Right ventricle myocardium inferior (tissue), 1 donor: ENCODE data around the gene PTPRD. TPM values are rescaled to one million over a fixed set of nuclear protein-coding genes. Genes with fewer than 3 reads are reported as not detected.

ENCODE experiments used
- ATAC-seq: fragments of 200-7000 bp; cut with Tn5 transposase; one replicate; pipeline ENCODE4 v1.9.1; 2020; ENCODE audit warnings: mild to moderate bottlenecking, moderate library complexity
- DNase-seq: peaks from one replicate; pipeline ENCODE4 v3.0.0; 2021; ENCODE audit errors: missing footprints
- intact Hi-C: fragments of 100-400 bp; cut with DNase I; formaldehyde crosslinking; loops from one replicate; pipeline ENCODE4 v1.11.0; 2022
- total RNA-seq: library from RNA; stranded (reverse); fragmentation: NEBNext Ultra II Directional; extraction: Animal tissue kit (Norgen Biotek cat#: 25700); gene quantifications from one replicate; pipeline ENCODE4 v1.2.1, GENCODE V29; 2021
- donor health status: DM: no; HTN: yes; CAD: no; lungs with severe emphysema.

PTPRD gene
- total RNA-seq, 1 donor from 2014 or later = 13.3 TPM

DNA sequence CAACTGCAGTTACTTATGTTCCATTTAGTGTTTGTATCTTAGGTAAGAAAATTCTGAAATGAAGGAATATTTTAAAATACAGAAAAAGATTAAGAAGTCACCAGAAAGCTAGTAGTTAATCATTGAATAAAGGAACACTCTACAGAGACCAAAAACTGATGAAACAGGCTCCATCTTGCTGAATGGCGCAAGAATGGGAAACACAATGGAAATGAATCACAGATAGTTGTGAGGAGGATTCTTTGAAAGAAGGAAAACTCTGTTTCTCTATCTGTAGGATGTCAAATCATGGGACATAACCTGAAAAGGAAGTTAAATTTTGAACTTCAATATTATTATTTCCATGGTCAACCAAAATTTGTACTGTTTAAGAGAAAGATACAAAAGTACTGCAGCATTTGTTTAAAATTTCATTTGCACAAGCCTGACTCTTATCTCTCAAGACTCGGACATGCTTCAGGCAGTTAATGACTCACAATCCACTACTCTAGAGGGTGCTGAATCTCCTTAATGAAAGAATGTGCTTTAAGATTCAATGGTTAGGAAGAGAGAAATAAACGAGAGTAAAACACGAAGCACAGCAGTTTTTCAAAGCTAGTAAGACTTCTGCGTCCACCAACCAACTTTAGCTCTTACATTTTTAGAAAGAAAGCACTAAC is 1748.8 kb downstream of the PTPRD start:
- ATAC-seq = no peak

DNA sequence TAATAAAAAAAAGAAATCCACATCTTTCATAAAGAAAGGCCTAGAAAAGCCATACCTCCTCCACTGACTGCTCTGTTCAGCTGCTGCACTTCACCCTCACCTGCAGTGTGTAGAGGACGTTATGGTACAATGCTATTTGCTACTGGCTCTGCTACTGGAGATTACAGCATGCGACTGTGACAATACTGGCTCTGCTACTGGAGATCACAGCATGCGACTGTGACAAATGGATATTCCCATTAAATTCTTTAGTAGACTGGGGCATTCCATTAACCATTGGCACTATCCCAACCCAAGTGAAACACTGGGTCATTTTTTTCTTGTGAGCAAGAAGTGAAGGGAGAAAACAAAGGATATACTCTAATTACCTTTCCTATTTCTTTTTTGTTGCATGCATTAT is 1749.7 kb downstream of the PTPRD start:
- DNase-seq (no peak), ATAC-seq (no peak)
- intact Hi-C loops = no loop called here

More for the DNA sequence above, 1748.8 kb downstream of the PTPRD start:
- intact Hi-C loops = no loop called here
- no peak for DNase-seq

- ATAC-seq (no peak), DNase-seq (no peak)
- intact Hi-C loops = no loop called here
Observed at GRCh38 chr9:8860925-8861324, 1751.9 kb downstream of the PTPRD start.

DNA sequence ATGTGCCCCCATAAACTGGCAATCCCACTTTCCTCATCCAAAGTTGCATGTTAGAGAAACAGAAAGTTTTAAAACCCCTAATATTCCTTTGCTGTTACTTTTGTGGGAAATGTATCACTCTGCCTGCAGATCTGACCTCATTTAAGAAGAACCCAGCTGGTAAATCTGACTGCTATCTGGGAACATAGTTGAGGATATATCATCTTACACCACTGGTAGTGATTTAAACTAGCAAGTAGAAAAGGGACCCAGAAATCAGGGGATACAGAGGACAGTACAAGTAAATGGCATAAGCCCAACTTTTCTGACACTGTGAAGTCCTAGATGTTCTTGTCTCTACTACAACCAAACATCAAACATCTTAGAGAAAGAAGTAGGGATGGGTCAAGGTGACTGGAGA is 1752.7 kb downstream of the PTPRD start:
- DNase-seq = no peak
- intact Hi-C loops = no loop called here

DNA sequence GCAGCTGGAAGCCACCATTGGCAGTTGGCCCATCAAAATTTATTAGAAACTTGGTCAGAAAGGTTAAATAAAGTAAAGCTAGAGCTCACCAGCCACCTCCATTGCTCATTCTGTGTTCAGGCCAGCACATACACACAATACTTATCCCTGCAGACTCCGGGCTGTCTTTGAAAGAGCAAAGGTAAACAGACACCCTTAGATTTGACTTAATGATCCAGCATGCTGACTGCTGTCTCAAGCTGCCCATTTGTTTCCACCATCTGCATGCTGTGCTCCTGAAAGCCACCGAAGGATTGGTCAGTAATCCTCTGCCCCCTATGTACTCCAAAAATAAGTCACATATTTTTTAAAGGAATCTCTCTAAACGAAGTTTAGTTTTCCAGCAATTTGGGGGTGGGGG is 1753.4 kb downstream of the PTPRD start:
- ATAC-seq (no peak), DNase-seq (no peak)
- intact Hi-C loops = loop anchor here (5.0 kb wide), 1 partner anchor 143 kb away; no protein-coding TSS in a partner anchor

More for the DNA sequence above, 1752.7 kb downstream of the PTPRD start:
- no peak for ATAC-seq

- no peak for DNase-seq
- ATAC-seq = peak; percentile 9
- intact Hi-C loops = loop anchor here (5.0 kb wide), 1 partner anchor 144 kb away; no protein-coding TSS in a partner anchor
Observed at GRCh38 chr9:8858596-8859161, 1754.1 kb downstream of the PTPRD start.

- peak; percentile 92 for ATAC-seq
Observed at GRCh38 chr9:8857926-8858595, 1754.7 kb downstream of the PTPRD start.

GRCh38 chr9:8857068-8857925 is 1755.5 kb downstream of the PTPRD start:
- DNase-seq (peak; percentile 63), ATAC-seq (peak; percentile 42)
- intact Hi-C loops = loop anchor here (5.0 kb wide), 1 partner anchor 145 kb away; no protein-coding TSS in a partner anchor

More at GRCh38 chr9:8857926-8858595, 1754.7 kb downstream of the PTPRD start:
- intact Hi-C loops = loop anchor here (5.0 kb wide), 1 partner anchor 144 kb away; no protein-coding TSS in a partner anchor
- peak; percentile 88 for DNase-seq

DNA sequence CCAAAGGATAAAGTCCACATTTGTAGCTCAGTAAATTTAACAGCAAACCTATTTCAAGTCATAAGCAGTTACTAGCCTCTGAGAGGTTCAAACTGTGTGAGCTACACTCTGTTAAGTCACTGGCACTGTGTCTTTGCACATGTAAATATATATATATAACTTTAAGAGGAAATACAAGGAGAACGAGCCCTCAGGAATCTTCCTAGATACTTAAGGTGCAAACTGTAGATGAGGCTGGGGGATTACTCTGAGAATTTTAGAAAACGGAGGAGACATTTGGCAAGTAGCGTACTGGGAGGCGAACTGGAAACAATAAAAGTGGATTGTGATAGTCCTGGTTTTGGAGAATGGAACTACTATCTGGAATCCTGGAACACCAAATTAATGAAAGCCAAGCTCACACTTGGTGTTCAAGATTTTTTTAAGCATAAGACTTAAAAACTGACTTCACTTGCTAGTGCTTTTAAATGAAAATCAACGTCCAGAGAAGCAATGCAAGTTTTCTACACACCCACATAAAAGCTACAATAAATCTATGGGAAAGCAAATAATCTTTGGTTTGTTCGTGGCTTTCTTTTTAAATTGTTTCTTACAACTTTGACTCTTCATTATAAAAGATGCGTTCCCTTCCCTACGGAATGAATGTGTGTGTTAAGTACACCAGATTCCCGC is 1756.3 kb downstream of the PTPRD start:
- intact Hi-C loops = loop anchor here (5.0 kb wide), 1 partner anchor 146 kb away; no protein-coding TSS in a partner anchor
- DNase-seq = no peak
- no peak for ATAC-seq

DNA sequence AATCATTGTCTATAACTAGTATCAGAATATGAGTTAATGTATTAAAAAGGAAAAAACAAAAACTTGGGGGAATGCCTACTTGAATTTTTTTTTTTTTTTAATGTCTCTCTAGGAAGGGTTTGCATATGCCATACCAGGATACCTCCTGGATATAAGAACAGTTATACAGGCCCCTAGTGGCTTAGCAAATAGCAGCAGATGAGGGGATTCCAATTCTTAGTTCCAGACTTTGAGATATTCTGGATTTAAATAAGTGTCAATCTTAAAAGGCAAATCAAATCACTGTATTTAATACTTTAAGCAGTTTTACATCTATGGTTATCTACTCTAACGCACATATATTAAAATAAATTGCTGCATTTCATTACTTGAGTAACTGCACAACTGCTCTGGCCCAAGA is 1757.8 kb downstream of the PTPRD start:
- intact Hi-C loops = loop anchor here (5.0 kb wide), 1 partner anchor 147 kb away; no protein-coding TSS in a partner anchor
- DNase-seq (no peak), ATAC-seq (no peak)

DNA sequence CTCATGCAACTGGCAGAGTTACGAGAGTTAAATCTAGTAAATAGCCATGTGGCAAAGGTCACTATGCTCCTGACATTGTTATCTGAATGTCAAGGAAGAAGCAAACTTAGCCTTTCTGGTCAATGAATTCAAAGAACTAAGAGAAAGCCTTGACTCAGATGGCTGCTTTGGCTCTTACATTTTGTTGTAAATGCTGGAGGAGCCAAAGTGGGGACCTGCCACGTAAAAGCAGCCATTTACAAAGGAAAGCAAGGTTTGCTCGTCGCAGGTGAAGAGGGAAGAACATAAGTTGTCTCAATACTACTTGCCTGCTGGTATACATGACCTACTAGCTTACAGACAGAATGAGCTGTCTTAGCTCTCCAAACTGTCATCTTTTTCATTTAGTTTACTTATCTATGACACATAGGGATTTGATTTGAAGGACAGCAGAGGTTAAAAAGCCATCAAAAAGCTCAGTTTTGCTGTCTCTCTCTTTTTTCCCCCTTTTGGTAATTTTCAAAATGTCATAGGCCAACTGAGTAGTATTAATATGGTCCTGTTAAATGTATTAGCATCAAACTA is 1760.4 kb downstream of the PTPRD start:
- DNase-seq (no peak), ATAC-seq (no peak)
- intact Hi-C loops = no loop called here

- intact Hi-C loops = no loop called here
- ATAC-seq (no peak), DNase-seq (no peak)
Observed at GRCh38 chr9:8850914-8851313, 1761.9 kb downstream of the PTPRD start.

DNA sequence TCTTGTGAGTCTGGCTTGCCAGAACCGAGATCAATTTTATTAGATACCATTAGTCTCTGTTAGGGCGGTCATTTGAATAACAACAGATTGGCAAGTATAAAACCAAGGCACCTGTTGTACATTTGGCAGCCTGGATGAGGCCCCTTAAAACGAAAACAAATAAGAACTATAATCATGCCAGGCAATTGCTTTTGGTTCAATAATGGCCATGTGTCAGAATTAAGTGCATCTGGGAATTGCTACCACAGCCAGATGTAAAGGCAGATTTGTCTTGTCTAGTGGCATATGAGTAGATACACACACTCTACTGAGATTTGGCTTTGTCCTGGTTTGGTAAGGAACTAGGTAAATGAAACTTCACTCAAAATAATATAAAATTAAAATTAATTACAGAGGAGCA is 1767.0 kb downstream of the PTPRD start:
- intact Hi-C loops = no loop called here
- DNase-seq = no peak
- no peak for ATAC-seq

GRCh38 chr9:8845376-8845775 is 1767.4 kb downstream of the PTPRD start:
- ATAC-seq = peak; percentile 92
- intact Hi-C loops = no loop called here
- peak; percentile 52 for DNase-seq

GRCh38 chr9:8844549-8844948 is 1768.3 kb downstream of the PTPRD start:
- DNase-seq = no peak
- intact Hi-C loops = no loop called here
- no peak for ATAC-seq

DNA sequence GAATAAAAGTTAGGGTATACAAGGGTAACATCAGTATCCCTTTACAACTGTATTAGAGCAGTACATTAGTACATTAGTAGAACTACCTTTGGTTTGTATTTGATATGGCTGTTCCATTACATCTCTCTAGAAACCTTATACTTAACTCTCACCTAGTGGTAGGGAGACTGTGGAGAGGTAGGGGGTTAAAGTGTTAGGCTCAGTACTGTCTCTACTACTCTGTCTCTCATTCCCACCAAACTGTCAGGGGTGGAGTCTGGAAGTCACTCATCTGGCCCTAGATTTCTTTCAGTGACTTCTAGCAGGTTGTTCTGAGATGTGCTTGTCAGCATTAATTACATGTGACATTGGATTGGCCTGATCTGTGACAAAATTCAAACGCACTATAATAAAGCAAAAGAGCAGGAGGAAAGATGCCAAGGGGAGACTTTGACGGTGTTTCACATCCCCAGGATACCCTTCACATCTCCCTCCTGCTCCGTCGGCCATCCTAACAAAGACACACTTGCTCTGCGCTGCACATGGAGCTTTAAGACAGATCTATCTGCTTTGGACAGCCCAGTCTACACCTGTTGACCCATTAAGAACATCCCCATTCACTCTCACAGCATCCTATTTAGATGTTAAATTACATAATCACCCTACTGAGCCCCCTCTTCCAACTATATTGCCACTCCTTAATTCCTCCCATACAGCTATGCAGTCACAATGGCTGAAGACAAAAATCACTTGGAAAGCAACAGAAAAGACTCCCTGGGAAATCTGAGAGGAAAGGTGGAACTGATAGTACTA is 1770.2 kb downstream of the PTPRD start:
- no peak for DNase-seq
- intact Hi-C loops = no loop called here
- no peak for ATAC-seq

GRCh38 chr9:8838136-8838535 is 1774.7 kb downstream of the PTPRD start:
- DNase-seq (no peak), ATAC-seq (no peak)
- intact Hi-C loops = no loop called here
